Transverse colon (tissue), 4 donors: ENCODE results near the gene AOC1. TPM values are rescaled to one million over a fixed set of nuclear protein-coding genes. Genes with fewer than 3 reads are reported as not detected.

Experiments used
- DNase-seq: peaks from one replicate; pipeline ENCODE4 v3.0.0-alpha.2; 2019
- H3K27ac ChIP-seq, 4 donors: fragments of 200-600 bp; sonication (generic); 2 replicates each; pipeline ENCODE4 v1.5.1; 2016 to 2018; ENCODE audit warnings: inconsistent platforms in 4 of 4
- H3K27me3 ChIP-seq: fragments of 200-600 bp; sonication (generic); 2 replicates; pipeline ENCODE4 v1.5.1; 2017; ENCODE audit warnings: inconsistent platforms
- H3K36me3 ChIP-seq, 4 donors: fragments of 200-600 bp; sonication (generic); 2 replicates each; pipeline ENCODE4 v1.5.1; 2017 to 2019; ENCODE audit warnings: inconsistent platforms in 4 of 4
- H3K4me1 ChIP-seq, 4 donors: fragments of 200-600 bp; sonication (generic); 2 replicates each; pipeline ENCODE4 v1.5.1; 2017 to 2020; ENCODE audit warnings: inconsistent platforms in 4 of 4
- H3K4me3 ChIP-seq, 4 donors: fragments of 200-600 bp; sonication (generic); 1 replicate in 1 of 4; 2 replicates in 3 of 4; pipeline versions ENCODE4 v1.5.1 to v1.6.1; 2017 to 2019; ENCODE audit warnings: inconsistent platforms in 4 of 4
- H3K9me3 ChIP-seq, 2 donors: fragments of 200-600 bp; sonication (generic); 2 replicates each; pipeline ENCODE4 v1.5.1; 2017 to 2019; ENCODE audit warnings: inconsistent platforms in 2 of 2
- CTCF ChIP-seq, 5 experiments: fragments of 200-600 bp in 3 of 5; fragments of 450-650 bp in 2 of 5; sonication (generic) in 3 of 5; IDR thresholded peaks; 1 replicate in 2 of 5; 2 replicates in 3 of 5; pipeline ENCODE4 v1.5.1; 2016 to 2017; ENCODE audit warnings: antibody characterized with exemption in 5 of 5, inconsistent platforms in 3 of 5, mild to moderate bottlenecking in 2 of 5, moderate library complexity in 1 of 5
- EP300 ChIP-seq: sonication (generic); formaldehyde crosslinking; IDR thresholded peaks from one replicate; pipeline ENCODE4 v1.6.1; 2017; ENCODE audit warnings: antibody characterized with exemption, low read depth
- POLR2A ChIP-seq: fragments of 450-650 bp; IDR thresholded peaks from one replicate; pipeline ENCODE4 v1.6.1; 2016; ENCODE audit warnings: antibody characterized with exemption, mild to moderate bottlenecking, moderate library complexity
- POLR2AphosphoS5 ChIP-seq, 3 donors: sonication (generic); formaldehyde crosslinking; IDR thresholded peaks; one replicate each; pipeline ENCODE4 v1.6.1; 2016; ENCODE audit warnings: antibody characterized with exemption in 3 of 3
- WGBS, 2 donors: methylation state at CpG; one replicate each; pipeline ENCODE4 v1.1.5; 2018; ENCODE audit warnings: low coverage in 1 of 2; 5-methylcytosine and 5-hydroxymethylcytosine counted together
- in situ Hi-C, 4 donors: fragments of 200-750 bp; cut with MboI; loops; one replicate each; pipeline versions ENCODE4 v1.15.0 to v1.15.1; 2017; ENCODE audit warnings: low sequenced_read_pairs in 3 of 4, low pct_ligation_motif_present in 1 of 4, low pct_unique_long_range_greater_than_20kb in 1 of 4
- intact Hi-C: fragments of 100-400 bp; cut with DNase I; formaldehyde crosslinking; loops from one replicate; pipeline ENCODE4 v1.15.1; 2023; ENCODE audit warnings: low total_unique reads
- total RNA-seq, 4 donors: library from RNA; depleted of rRNA; stranded (reverse); fragments of >200 nt; gene quantifications; one replicate each; pipeline ENCODE4 v1.1.0, GENCODE V29; 2016

The AOC1 gene
- total RNA-seq, 4 donors from 2014 or later, result 143 to 687 (median 427) TPM

GRCh38 chr7:150890853-150891584 lies 38.7 kb downstream of the AOC1 start:
- Histone ChIP-seq H3K27me3 (no peaks in the 10 kb centered on the region), H3K36me3 (no peaks in the 10 kb centered on the region), H3K4me3 (no peak overlapping the region), H3K4me1 (no peaks in the 10 kb centered on the region), H3K9me3 (no peaks in the 10 kb centered on the region), H3K27ac (no peak overlapping the region)
- no peak for TF ChIP-seq EP300
- TF ChIP-seq POLR2A, result no peak
- TF ChIP-seq CTCF (IDR thresholded peaks at IDR 0.05), result no peak
- TF ChIP-seq POLR2AphosphoS5 (IDR thresholded peaks at IDR 0.05), result no peak
- 88 to 99% methylated on average over 2 of the region's 2 CpGs for WGBS, 2 donors
- intact Hi-C loops (no loop called here), in situ Hi-C loops (loop anchor here in 3 of 4 donors (5.0 to 25.0 kb wide), 4 partner anchors 94 to 454 kb away; partner anchors contain the start of genes KCNH2 (in 1 of the 3) and NOS3 (in 1 of the 3))
- DNase-seq, result no peak

GRCh38 chr7:150891740-150892139 lies 39.4 kb downstream of the AOC1 start:
- no peak overlapping the region for H3K4me3 ChIP-seq
- H3K4me1 ChIP-seq, result no peaks in the 10 kb centered on the region
- H3K27ac ChIP-seq, result no peak overlapping the region
- no peaks in the 10 kb centered on the region for H3K36me3 ChIP-seq
- peaks cover 3% of the 10 kb centered on the region for H3K27me3 ChIP-seq
- TF ChIP-seq EP300 (no peak), CTCF (IDR thresholded peaks at IDR 0.05) (no peak), POLR2A (no peak), POLR2AphosphoS5 (IDR thresholded peaks at IDR 0.05) (no peak)
- 89% methylated on average over 5 of the region's 5 CpGs; no CpG with 5 or more reads in 1 of the 2 donors for WGBS, 2 donors
- no peak for DNase-seq
- intact Hi-C loops, result no loop called here
- H3K9me3 ChIP-seq, result no peaks in the 10 kb centered on the region
- in situ Hi-C loops, result loop anchor here in 3 of 4 donors (5.0 to 25.0 kb wide), 4 partner anchors 93 to 454 kb away; partner anchors contain the start of genes KCNH2 (in 1 of the 3) and NOS3 (in 1 of the 3)

GRCh38 chr7:150895809-150896208 lies 43.5 kb downstream of the AOC1 start:
- Histone ChIP-seq H3K9me3 (no peaks in the 10 kb centered on the region), H3K36me3 (no peaks in the 10 kb centered on the region), H3K4me3 (no peak overlapping the region), H3K27ac (no peak overlapping the region), H3K4me1 (peaks cover 3 to 15% (median 10%) of the 10 kb centered on the region in 4 donors), H3K27me3 (peaks cover 5% of the 10 kb centered on the region)
- intact Hi-C loops, result no loop called here
- no peak for DNase-seq
- in situ Hi-C loops, result loop anchor here (5.0 to 25.0 kb wide), 4 partner anchors 89 to 459 kb away; partner anchors contain the start of genes KCNH2 (in 1 of the 4) and NOS3 (in 1 of the 4)
- 68 to 100% methylated on average over 1 to 2 of the region's 2 CpGs for WGBS, 2 donors
- TF ChIP-seq EP300 (no peak), POLR2A (no peak), CTCF (IDR thresholded peaks at IDR 0.05) (no peak), POLR2AphosphoS5 (IDR thresholded peaks at IDR 0.05) (no peak)

GRCh38 chr7:150896562-150897209 lies 44.4 kb downstream of the AOC1 start:
- WGBS, 2 donors, result 73 to 83% methylated on average over 6 to 10 of the region's 10 CpGs
- in situ Hi-C loops, result loop anchor here (5.0 to 25.0 kb wide), 4 partner anchors 88 to 459 kb away; partner anchors contain the start of genes KCNH2 (in 1 of the 4) and NOS3 (in 1 of the 4)

More at GRCh38 chr7:150896562-150897209, 44.4 kb downstream of the AOC1 start:
- DNase-seq, result no peak
- no peaks in the 10 kb centered on the region for H3K36me3 ChIP-seq
- peak overlapping the region in 3 of 4 donors; percentile 8 to 49 (median 34) for H3K27ac ChIP-seq
- peaks cover 5% of the 10 kb centered on the region for H3K27me3 ChIP-seq
- intact Hi-C loops, result no loop called here
- H3K4me3 ChIP-seq, result no peak overlapping the region
- no peaks in the 10 kb centered on the region for H3K9me3 ChIP-seq
- no peak for TF ChIP-seq EP300
- TF ChIP-seq POLR2AphosphoS5 (IDR thresholded peaks at IDR 0.05), result no peak
- no peak for TF ChIP-seq CTCF (IDR thresholded peaks at IDR 0.05)
- no peak for TF ChIP-seq POLR2A
- peaks cover 11 to 24% (median 18%) of the 10 kb centered on the region in 4 donors for H3K4me1 ChIP-seq
